Measurements from ENCODE around the gene PCDHGC3. TPM values are rescaled to one million over a fixed set of nuclear protein-coding genes. Genes with fewer than 3 reads are reported as not detected.
A peak's percentile ranks its signal among the peaks of the same experiment; 100 is the strongest.

PCDHGC3 gene
- total and polyA plus RNA-seq, 2 of the 4 experiments (the other 2 are of a cell fraction), result 21.1 to 72.1 TPM

DNA sequence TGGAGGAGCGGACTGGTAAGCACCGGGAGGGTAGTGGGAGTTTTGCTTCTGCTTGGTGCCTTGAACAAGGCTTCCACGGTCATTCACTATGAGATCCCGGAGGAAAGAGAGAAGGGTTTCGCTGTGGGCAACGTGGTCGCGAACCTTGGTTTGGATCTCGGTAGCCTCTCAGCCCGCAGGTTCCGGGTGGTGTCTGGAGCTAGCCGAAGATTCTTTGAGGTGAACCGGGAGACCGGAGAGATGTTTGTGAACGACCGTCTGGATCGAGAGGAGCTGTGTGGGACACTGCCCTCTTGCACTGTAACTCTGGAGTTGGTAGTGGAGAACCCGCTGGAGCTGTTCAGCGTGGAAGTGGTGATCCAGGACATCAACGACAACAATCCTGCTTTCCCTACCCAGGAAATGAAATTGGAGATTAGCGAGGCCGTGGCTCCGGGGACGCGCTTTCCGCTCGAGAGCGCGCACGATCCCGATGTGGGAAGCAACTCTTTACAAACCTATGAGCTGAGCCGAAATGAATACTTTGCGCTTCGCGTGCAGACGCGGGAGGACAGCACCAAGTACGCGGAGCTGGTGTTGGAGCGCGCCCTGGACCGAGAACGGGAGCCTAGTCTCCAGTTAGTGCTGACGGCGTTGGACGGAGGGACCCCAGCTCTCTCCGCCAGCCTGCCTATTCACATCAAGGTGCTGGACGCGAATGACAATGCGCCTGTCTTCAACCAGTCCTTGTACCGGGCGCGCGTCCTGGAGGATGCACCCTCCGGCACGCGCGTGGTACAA is 556 bp downstream of the PCDHGC3 start:
- H3K36me3 ChIP-seq (ENCODE audit: control insufficient read depth, insufficient read depth, low read length), result no peaks in the 10 kb centered on the region
- peak overlapping the region; percentile 20; the same call in 1 of the 2 replicates for H3K18ac ChIP-seq (ENCODE audit: low read depth, low read length)
- peak overlapping the region; percentile 52; the same call in 1 of the 2 replicates for H2AK5ac ChIP-seq (ENCODE audit: low read depth, low read length)
- H4K20me1 ChIP-seq (ENCODE audit: insufficient read depth, low read length), result peaks cover 35% of the 10 kb centered on the region
- H3K9ac ChIP-seq (ENCODE audit: low read depth, low read length), result peak overlapping the region; percentile 67
- H3K4ac ChIP-seq (ENCODE audit: low read depth, low read length), result peak overlapping the region; percentile 78
- no peaks in the 10 kb centered on the region for H3K27me3 ChIP-seq (ENCODE audit: control insufficient read depth, insufficient read depth, low read length)
- CTCF ChIA-PET, result interaction anchor here (0.9 to 3.1 kb wide), 8 partner anchors 40 to 91 kb away, joined by 3 to 19 read pairs (median 4); partner anchors contain the start of gene PCDHGB7
- peak overlapping the region; percentile 64 for H3K4me2 ChIP-seq (ENCODE audit: low read depth, low read length)
- peak overlapping the region; percentile 1; the same call in 1 of the 2 replicates for H4K5ac ChIP-seq (ENCODE audit: low read depth, low read length)
- H2AK9ac ChIP-seq (replicated peaks; ENCODE audit: low read depth, low read length, poor library complexity), result peak overlapping the region; percentile 69
- H2BK20ac ChIP-seq (ENCODE audit: low read depth, low read length), result no peak overlapping the region
- peak overlapping the region; percentile 56 for H3K56ac ChIP-seq (ENCODE audit: extremely low read depth, insufficient read depth, low read length)
- peaks cover 17% of the 10 kb centered on the region for H3K4me1 ChIP-seq (ENCODE audit: control insufficient read depth, insufficient read depth, low read length)
- intact Hi-C loops (cut with micrococcal nuclease), result loop anchor here (1.0 to 5.0 kb wide), 3 partner anchors 33 to 59 kb away; partner anchors contain the start of genes PCDHGA12 and PCDHGB7
- peak overlapping the region; percentile 66 for H3K27ac ChIP-seq (ENCODE audit: insufficient read depth, low read length)
- in situ Hi-C loops (cut with MboI; ENCODE audit: low sequenced_read_pairs), result loop anchor here (5.0 kb wide), 1 partner anchor 46 kb away; no protein-coding TSS in a partner anchor
- TF ChIP-seq RCOR1 (IDR thresholded peaks at IDR 0.05; ENCODE audit: insufficient replicate concordance, low read length) (no peak), CHD1 (IDR thresholded peaks at IDR 0.05; ENCODE audit: low read depth, low read length) (no peak), MXI1 (IDR thresholded peaks at IDR 0.05; ENCODE audit: borderline replicate concordance, low read depth, low read length) (peak; percentile 14; the same call in 1 of the 2 replicates), CEBPB (IDR thresholded peaks at IDR 0.05; ENCODE audit: low read depth, low read length) (no peak), POLR2A (IDR thresholded peaks at IDR 0.05; ENCODE audit: low read depth, low read length) (peak; percentile 46; the same call in 1 of the 2 replicates), MAFK (IDR thresholded peaks at IDR 0.05; ENCODE audit: low read depth, low read length) (no peak), SMC3 (IDR thresholded peaks at IDR 0.05; ENCODE audit: low read depth, low read length) (no peak)
- TF ChIP-seq, protein P1, sequence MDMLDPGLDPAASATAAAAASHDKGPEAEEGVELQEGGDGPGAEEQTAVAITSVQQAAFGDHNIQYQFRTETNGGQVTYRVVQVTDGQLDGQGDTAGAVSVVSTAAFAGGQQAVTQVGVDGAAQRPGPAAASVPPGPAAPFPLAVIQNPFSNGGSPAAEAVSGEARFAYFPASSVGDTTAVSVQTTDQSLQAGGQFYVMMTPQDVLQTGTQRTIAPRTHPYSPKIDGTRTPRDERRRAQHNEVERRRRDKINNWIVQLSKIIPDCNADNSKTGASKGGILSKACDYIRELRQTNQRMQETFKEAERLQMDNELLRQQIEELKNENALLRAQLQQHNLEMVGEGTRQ (IDR thresholded peaks at IDR 0.05; ENCODE audit: low read depth, low read length), result no peak
- H3K9me3 ChIP-seq (ENCODE audit: control insufficient read depth, insufficient read depth, low read length), result no peaks in the 10 kb centered on the region
- peak overlapping the region; percentile 41 for H2BK5ac ChIP-seq (ENCODE audit: low read depth, low read length, poor library complexity, severe bottlenecking)
- DNase-seq, result peak; percentile 85
- H4K91ac ChIP-seq (ENCODE audit: insufficient read depth, low read depth, low read length), result no peak overlapping the region
- peak overlapping the region; percentile 48 to 54; a peak in 3 of 4 replicates for H4K8ac ChIP-seq (ENCODE audit: low read depth in 2 of 2, low read length in 2 of 2)
- peak overlapping the region; percentile 86 for H2AFZ ChIP-seq (replicated peaks; ENCODE audit: low read length, poor library complexity)
- H2BK120ac ChIP-seq (ENCODE audit: low read depth, low read length), result peak overlapping the region; percentile 46
- H3K4me3 ChIP-seq (ENCODE audit: insufficient read depth, low read depth, low read length), result peak overlapping the region; percentile 54
- H3K79me1 ChIP-seq (ENCODE audit: low read depth in 1 of 2, low read length in 2 of 2), result peaks cover 26 to 43% of the 10 kb centered on the region in 2 experiments
- TSS peak; percentile 27 for BruUV-seq (replicated peaks)
- peak overlapping the region; percentile 40; the same call in 1 of the 3 replicates for H2BK15ac ChIP-seq (ENCODE audit: low read depth, low read length)
- dilution Hi-C loops (cut with HindIII; ENCODE audit: low sequenced_read_pairs, unreplicated experiment), result no loop called here
- POLR2A ChIA-PET (ENCODE audit: unreplicated experiment), result no interaction called here
- WGBS, 2 experiments (ENCODE audit: extremely low coverage in 2 of 2, insufficient read length in 1 of 2), result 0% methylated on average over 23 of the region's 58 CpGs; no CpG with 5 or more reads in 1 of the 2 experiments
- H3K23ac ChIP-seq (ENCODE audit: low read depth, low read length), result peak overlapping the region; percentile 83
- peak overlapping the region; percentile 75 for H3K14ac ChIP-seq (replicated peaks; ENCODE audit: low read depth, low read length)
- peaks cover 6% of the 10 kb centered on the region; the same call in 1 of the 2 replicates for H3K9me1 ChIP-seq (ENCODE audit: insufficient read depth, low read length)
- peak; percentile 58 for ATAC-seq (ENCODE audit: low read depth)

Measured in IMR-90 (cell line).